HCT116 (cell line): ENCODE data around the gene PDLIM3. TPM values are rescaled to one million over a fixed set of nuclear protein-coding genes. Genes with fewer than 3 reads are reported as not detected.

Source experiments
- ATAC-seq: fragments of 200-7000 bp; cut with Tn5 transposase; 2 replicates; pipeline ENCODE4 v1.9.1; 2020; ENCODE audit warnings: mild to moderate bottlenecking, moderate library complexity
- BruUV-seq: library from RNA; stranded (reverse); fragments of 400-500 nt; replicated peaks from 2 replicates; lab custom pipeline; 2021; lab: Mats Ljungman, UMichigan
- CTCF ChIA-PET: fragments of 300-600 bp; sonication (Branson Sonifier 250); formaldehyde crosslinking; loops from one replicate; lab custom pipeline; 2021; ENCODE audit warnings: antibody characterized with exemption; lab: Charles Lee
- POLR2A ChIA-PET: fragments of 300-600, 350-600 bp; sonication (Branson Sonifier 250); formaldehyde crosslinking; loops from one replicate; lab custom pipeline; 2021; ENCODE audit warnings: antibody characterized with exemption; lab: Charles Lee
- RAD21 ChIA-PET, 2 experiments: fragments of 300-600 bp; sonication (Branson Sonifier 250); formaldehyde crosslinking; loops; one replicate each; lab custom pipeline; 2023; ENCODE audit warnings: low total read pairs in 2 of 2; ENCODE audit not compliant: uncharacterized antibody in 2 of 2, unreplicated experiment in 2 of 2, low non-redundant PET in 1 of 2; lab: Charles Lee
- DNase-seq: peaks from one replicate; pipeline ENCODE4 v3.0.0-alpha.2; 2010; ENCODE audit warnings: low read depth, low spot score
- H2AFZ ChIP-seq: fragments of 200-600 bp; shearing (Covaris generic), sonication (generic); 2 replicates; pipeline ENCODE4 v1.6.1; 2017; ENCODE audit warnings: low read depth, mixed run types, mixed read lengths, antibody characterized with exemption, low read length; ENCODE audit not compliant: poor library complexity, severe bottlenecking
- H3K27ac ChIP-seq: 2 replicates; pipeline ENCODE4 v1.5.1; 2012; ENCODE audit warnings: low read depth, low read length
- H3K27me3 ChIP-seq: fragments of 200-600 bp; sonication (generic); 2 replicates; pipeline ENCODE4 v1.6.1; 2016; ENCODE audit warnings: mixed run types, low read length, mixed read lengths; ENCODE audit not compliant: insufficient read depth
- H3K36me3 ChIP-seq, 2 experiments: fragments of 200-500 bp in 1 of 2; fragments of 200-600 bp in 1 of 2; sonication (Bioruptor generic) in 1 of 2; sonication (generic) in 1 of 2; 2 replicates each; pipeline versions ENCODE4 v1.5.1 to v1.6.1; 2014 to 2016; ENCODE audit warnings: low read length in 2 of 2, inconsistent platforms in 1 of 2, mixed read lengths in 1 of 2, mixed run types in 1 of 2; ENCODE audit not compliant: insufficient read depth in 2 of 2, control insufficient read depth in 1 of 2
- H3K4me1 ChIP-seq, 2 experiments: fragments of 200-600 bp in 1 of 2; sonication (generic) in 1 of 2; 2 replicates each; pipeline versions ENCODE4 v1.5.1 to v1.6.1; 2012 to 2017; ENCODE audit warnings: low read length in 2 of 2, inconsistent platforms in 1 of 2, mild to moderate bottlenecking in 1 of 2, mixed read lengths in 1 of 2, mixed run types in 1 of 2, moderate library complexity in 1 of 2; ENCODE audit not compliant: insufficient read depth in 2 of 2, control insufficient read depth in 1 of 2
- H3K4me2 ChIP-seq: fragments of 200-600 bp; sonication (generic); 2 replicates; pipeline ENCODE4 v1.6.1; 2017; ENCODE audit warnings: mixed run types, low read length, mixed read lengths
- H3K4me3 ChIP-seq, 2 experiments: fragments of 200-600 bp in 1 of 2; sonication (generic) in 1 of 2; replicated peaks in 1 of 2; 2 replicates each; pipeline ENCODE4 v1.5.1; 2011 to 2016; ENCODE audit warnings: low read length in 2 of 2, control low read depth in 1 of 2, low read depth in 1 of 2, mild to moderate bottlenecking in 1 of 2, mixed read lengths in 1 of 2, mixed run types in 1 of 2
- H3K79me2 ChIP-seq: fragments of 200-600 bp; sonication (generic); 2 replicates; pipeline ENCODE4 v1.6.1; 2017; ENCODE audit warnings: mild to moderate bottlenecking, mixed run types, low read length, moderate library complexity, mixed read lengths; ENCODE audit not compliant: insufficient read depth
- H3K9ac ChIP-seq: fragments of 200-600 bp; sonication (generic); 2 replicates; pipeline ENCODE4 v1.6.1; 2016; ENCODE audit warnings: low read length, mixed read lengths
- H3K9me2 ChIP-seq: fragments of 200-600 bp; sonication (generic), shearing (Covaris generic); 2 replicates; pipeline ENCODE4 v1.6.1; 2017; ENCODE audit warnings: mixed run types, mild to moderate bottlenecking, moderate library complexity; ENCODE audit not compliant: insufficient read depth
- H3K9me3 ChIP-seq, 2 experiments: fragments of 200-500 bp in 1 of 2; fragments of 200-600 bp in 1 of 2; sonication (Bioruptor generic) in 1 of 2; sonication (generic) in 1 of 2; 2 replicates each; pipeline ENCODE4 v1.6.1; 2014 to 2017; ENCODE audit warnings: low read length in 2 of 2, mixed read lengths in 2 of 2, inconsistent platforms in 1 of 2, low read depth in 1 of 2, mild to moderate bottlenecking in 1 of 2, mixed run types in 1 of 2, moderate library complexity in 1 of 2; ENCODE audit not compliant: control insufficient read depth in 1 of 2, insufficient read depth in 1 of 2
- H4K20me1 ChIP-seq: fragments of 200-600 bp; sonication (generic), shearing (Covaris generic); 2 replicates; pipeline ENCODE4 v1.6.1; 2017; ENCODE audit warnings: mixed run types, mild to moderate bottlenecking, moderate library complexity; ENCODE audit not compliant: insufficient read depth
- CEBPB ChIP-seq: IDR thresholded peaks from 2 replicates; pipeline ENCODE4 v1.6.1; 2012; ENCODE audit warnings: low read depth
- ELF1 ChIP-seq: IDR thresholded peaks from 2 replicates; pipeline ENCODE4 v1.6.1; 2012; ENCODE audit warnings: low read depth, borderline replicate concordance
- EZH2 ChIP-seq: fragments of 200-600 bp; sonication (generic); IDR thresholded peaks from 2 replicates; pipeline ENCODE4 v1.6.1; 2017; ENCODE audit warnings: antibody characterized with exemption, mixed run types
- EZH2phosphoT487 ChIP-seq: fragments of 200-600 bp; IDR thresholded peaks from 2 replicates; pipeline ENCODE4 v1.6.1; 2018; ENCODE audit warnings: antibody characterized with exemption, borderline replicate concordance
- FOSL1 ChIP-seq: IDR thresholded peaks from 2 replicates; pipeline ENCODE4 v1.6.1; 2012; ENCODE audit warnings: low read depth
- JUND ChIP-seq: IDR thresholded peaks from 2 replicates; pipeline ENCODE4 v1.6.1; 2012
- RAD21 ChIP-seq: IDR thresholded peaks from 2 replicates; pipeline ENCODE4 v1.6.1; 2012; ENCODE audit warnings: low read depth, mild to moderate bottlenecking
- SIN3A ChIP-seq: IDR thresholded peaks from 2 replicates; pipeline ENCODE4 v1.6.1; 2012; ENCODE audit warnings: low read depth
- SP1 ChIP-seq: IDR thresholded peaks from 2 replicates; pipeline ENCODE4 v1.6.1; 2012; ENCODE audit warnings: low read depth
- SRF ChIP-seq: IDR thresholded peaks from 2 replicates; pipeline ENCODE4 v1.6.1; 2012; ENCODE audit warnings: low read depth
- TCF7L2 ChIP-seq: IDR thresholded peaks from 2 replicates; pipeline ENCODE4 v1.7.0; 2011; ENCODE audit warnings: borderline replicate concordance, inconsistent platforms; ENCODE audit not compliant: insufficient read depth, insufficient read length; ENCODE audit errors: extremely low read depth
- YY1 ChIP-seq: IDR thresholded peaks from 2 replicates; pipeline ENCODE4 v1.6.1; 2011; ENCODE audit warnings: low read length, low read depth, moderate library complexity, mild to moderate bottlenecking; ENCODE audit not compliant: insufficient replicate concordance; ENCODE audit errors: extremely low read depth
- intact Hi-C: fragments of 100-400 bp; cut with micrococcal nuclease; formaldehyde crosslinking; loops from 2 replicates; pipeline ENCODE4 v1.10.0; 2022
- total RNA-seq: library from RNA; stranded (reverse); gene quantifications from one replicate; pipeline ENCODE4 v1.2.1, GENCODE V29; 2021; ENCODE audit not compliant: unreplicated experiment
- TF ChIP-seq, protein P1 (sequence below): IDR thresholded peaks from 2 replicates; pipeline ENCODE4 v1.6.1; 2011; ENCODE audit warnings: mild to moderate bottlenecking, low read length, moderate library complexity; ENCODE audit not compliant: insufficient replicate concordance; ENCODE audit errors: extremely low read depth
- TF ChIP-seq, protein P2 (sequence below), 3 experiments: fragments of 200-600 bp in 1 of 3; sonication (generic) in 1 of 3; IDR thresholded peaks in 2 of 3; conservative IDR thresholded peaks in 1 of 3; 2 replicates each; pipeline ENCODE4 v1.5.1; 2012 to 2017; ENCODE audit warnings: low read depth in 2 of 3, low read length in 2 of 3, antibody characterized with exemption in 1 of 3, borderline replicate concordance in 1 of 3, control low read depth in 1 of 3, mild to moderate bottlenecking in 1 of 3, mixed read lengths in 1 of 3, mixed run types in 1 of 3, moderate library complexity in 1 of 3; ENCODE audit not compliant: insufficient read depth in 1 of 3
- TF ChIP-seq, protein P3 (sequence below): IDR thresholded peaks from 2 replicates; pipeline ENCODE4 v1.6.1; 2012
- TF ChIP-seq, protein P4 (sequence below): IDR thresholded peaks from 2 replicates; pipeline ENCODE4 v1.6.1; 2012

PDLIM3 gene
- total RNA-seq, 1 experiment from 2014 or later, result 11.5 TPM

DNA sequence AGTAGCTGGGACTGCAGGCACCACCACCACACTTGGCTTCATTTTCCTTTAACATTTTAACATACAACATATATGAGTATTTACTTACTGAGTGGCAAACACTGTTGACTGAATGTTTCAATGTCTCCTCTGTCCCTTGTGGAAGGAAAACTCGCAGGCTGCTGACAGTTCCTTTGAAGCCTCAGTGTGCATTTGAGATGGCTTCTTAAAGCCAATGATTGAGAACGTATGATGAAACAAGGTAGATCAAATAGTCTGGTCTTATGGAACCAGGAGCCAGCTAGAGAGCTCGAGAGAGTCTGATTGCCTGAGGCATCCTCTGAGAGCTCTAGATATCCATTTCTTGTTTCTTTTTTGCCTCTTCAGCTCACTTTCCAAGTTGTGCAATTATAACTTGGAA is 43.0 kb upstream of the PDLIM3 start:
- no peaks in the 10 kb centered on the region for H3K36me3 ChIP-seq
- no peaks in the 10 kb centered on the region for H3K27me3 ChIP-seq
- no peak overlapping the region for H3K4me3 ChIP-seq
- DNase-seq (no peak), ATAC-seq (no peak)
- H2AFZ ChIP-seq, result no peak overlapping the region
- ChIA-PET RAD21 (no interaction called here), CTCF (no interaction called here), POLR2A (no interaction called here)
- no peaks in the 10 kb centered on the region for H3K79me2 ChIP-seq
- H3K27ac ChIP-seq, result no peak overlapping the region
- H3K4me1 ChIP-seq, result peaks cover 4 to 13% of the 10 kb centered on the region in 2 experiments
- no peak overlapping the region for H3K4me2 ChIP-seq
- no peaks in the 10 kb centered on the region; the same call in 1 of the 2 replicates for H3K9me2 ChIP-seq
- intact Hi-C loops, result no loop called here
- H3K9me3 ChIP-seq, result no peaks in the 10 kb centered on the region
- no peaks in the 10 kb centered on the region for H4K20me1 ChIP-seq
- no TSS peak for BruUV-seq
- TF ChIP-seq EZH2, result no peak
- TF ChIP-seq, protein P1, sequence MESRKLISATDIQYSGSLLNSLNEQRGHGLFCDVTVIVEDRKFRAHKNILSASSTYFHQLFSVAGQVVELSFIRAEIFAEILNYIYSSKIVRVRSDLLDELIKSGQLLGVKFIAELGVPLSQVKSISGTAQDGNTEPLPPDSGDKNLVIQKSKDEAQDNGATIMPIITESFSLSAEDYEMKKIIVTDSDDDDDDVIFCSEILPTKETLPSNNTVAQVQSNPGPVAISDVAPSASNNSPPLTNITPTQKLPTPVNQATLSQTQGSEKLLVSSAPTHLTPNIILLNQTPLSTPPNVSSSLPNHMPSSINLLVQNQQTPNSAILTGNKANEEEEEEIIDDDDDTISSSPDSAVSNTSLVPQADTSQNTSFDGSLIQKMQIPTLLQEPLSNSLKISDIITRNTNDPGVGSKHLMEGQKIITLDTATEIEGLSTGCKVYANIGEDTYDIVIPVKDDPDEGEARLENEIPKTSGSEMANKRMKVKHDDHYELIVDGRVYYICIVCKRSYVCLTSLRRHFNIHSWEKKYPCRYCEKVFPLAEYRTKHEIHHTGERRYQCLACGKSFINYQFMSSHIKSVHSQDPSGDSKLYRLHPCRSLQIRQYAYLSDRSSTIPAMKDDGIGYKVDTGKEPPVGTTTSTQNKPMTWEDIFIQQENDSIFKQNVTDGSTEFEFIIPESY, result no peak
- no peak for TF ChIP-seq JUND
- no peak for TF ChIP-seq FOSL1
- TF ChIP-seq SIN3A, result no peak
- TF ChIP-seq, protein P2, sequence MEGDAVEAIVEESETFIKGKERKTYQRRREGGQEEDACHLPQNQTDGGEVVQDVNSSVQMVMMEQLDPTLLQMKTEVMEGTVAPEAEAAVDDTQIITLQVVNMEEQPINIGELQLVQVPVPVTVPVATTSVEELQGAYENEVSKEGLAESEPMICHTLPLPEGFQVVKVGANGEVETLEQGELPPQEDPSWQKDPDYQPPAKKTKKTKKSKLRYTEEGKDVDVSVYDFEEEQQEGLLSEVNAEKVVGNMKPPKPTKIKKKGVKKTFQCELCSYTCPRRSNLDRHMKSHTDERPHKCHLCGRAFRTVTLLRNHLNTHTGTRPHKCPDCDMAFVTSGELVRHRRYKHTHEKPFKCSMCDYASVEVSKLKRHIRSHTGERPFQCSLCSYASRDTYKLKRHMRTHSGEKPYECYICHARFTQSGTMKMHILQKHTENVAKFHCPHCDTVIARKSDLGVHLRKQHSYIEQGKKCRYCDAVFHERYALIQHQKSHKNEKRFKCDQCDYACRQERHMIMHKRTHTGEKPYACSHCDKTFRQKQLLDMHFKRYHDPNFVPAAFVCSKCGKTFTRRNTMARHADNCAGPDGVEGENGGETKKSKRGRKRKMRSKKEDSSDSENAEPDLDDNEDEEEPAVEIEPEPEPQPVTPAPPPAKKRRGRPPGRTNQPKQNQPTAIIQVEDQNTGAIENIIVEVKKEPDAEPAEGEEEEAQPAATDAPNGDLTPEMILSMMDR (IDR thresholded peaks at IDR 0.05 in 2 of 3, conservative IDR thresholded peaks at IDR 0.05 in 1 of 3; ENCODE audit: borderline replicate concordance in 1 of 3, insufficient read depth in 1 of 3, low read depth in 2 of 3, low read length in 2 of 3), result no peak
- no peak for TF ChIP-seq CEBPB
- TF ChIP-seq RAD21, result no peak
- no peak for TF ChIP-seq SP1
- no peak for TF ChIP-seq SRF
- no peak for TF ChIP-seq EZH2phosphoT487
- no peak for TF ChIP-seq TCF7L2
- TF ChIP-seq, protein P3, sequence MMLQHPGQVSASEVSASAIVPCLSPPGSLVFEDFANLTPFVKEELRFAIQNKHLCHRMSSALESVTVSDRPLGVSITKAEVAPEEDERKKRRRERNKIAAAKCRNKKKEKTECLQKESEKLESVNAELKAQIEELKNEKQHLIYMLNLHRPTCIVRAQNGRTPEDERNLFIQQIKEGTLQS, result no peak
- TF ChIP-seq ELF1, result no peak
- no peak for TF ChIP-seq YY1
- TF ChIP-seq, protein P4, sequence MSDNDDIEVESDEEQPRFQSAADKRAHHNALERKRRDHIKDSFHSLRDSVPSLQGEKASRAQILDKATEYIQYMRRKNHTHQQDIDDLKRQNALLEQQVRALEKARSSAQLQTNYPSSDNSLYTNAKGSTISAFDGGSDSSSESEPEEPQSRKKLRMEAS, result no peak
- H3K9ac ChIP-seq, result no peak overlapping the region
